Measurements from ENCODE around the gene CD22.

Gene CD22

GRCh38 chr19:35330475-35330874 lies 1.5 kb downstream of the CD22 start:
- Histone ChIP-seq H3K4me3 (ENCODE audit: control insufficient read depth in 1 of 7, extremely low read depth in 1 of 7, insufficient read depth in 4 of 7, low read depth in 2 of 7, low read length in 6 of 7) (no peak overlapping the region), H3K4me1 (ENCODE audit: control extremely low read depth in 1 of 4, control insufficient read depth in 4 of 4, insufficient read depth in 4 of 4, low read length in 3 of 4) (peaks cover 0 to 27% (median 26%) of the 10 kb centered on the region in 4 experiments), H3K9me3 (ENCODE audit: control extremely low read depth in 1 of 5, control insufficient read depth in 4 of 5, insufficient read depth in 2 of 5, low read depth in 1 of 5, low read length in 4 of 5) (no peaks in the 10 kb centered on the region), H3K27ac (ENCODE audit: insufficient read depth in 1 of 2, low read depth in 1 of 2, low read length in 2 of 2, poor library complexity in 1 of 2, severe bottlenecking in 2 of 2) (no peak overlapping the region), H3K27me3 (replicated peaks in 2 of 5; ENCODE audit: control insufficient read depth in 4 of 5, insufficient read depth in 5 of 5, low read length in 4 of 5) (no peaks in the 10 kb centered on the region), H3K36me3 (ENCODE audit: control insufficient read depth in 4 of 4, insufficient read depth in 4 of 4, low read length in 3 of 4) (no peaks in the 10 kb centered on the region)
- DNase-seq: peak in 2 of 3 donors; percentile 39 to 55
- CTCF ChIA-PET: interaction anchor here (0.7 to 1.0 kb wide), 2 partner anchors 14 to 17 kb away, joined by 3 read pairs; partner anchors contain the start of gene FFAR1
- POLR2A ChIA-PET: no interaction called here
- WGBS (ENCODE audit: insufficient coverage): 66% methylated on average over 4 of the region's 7 CpGs

DNA sequence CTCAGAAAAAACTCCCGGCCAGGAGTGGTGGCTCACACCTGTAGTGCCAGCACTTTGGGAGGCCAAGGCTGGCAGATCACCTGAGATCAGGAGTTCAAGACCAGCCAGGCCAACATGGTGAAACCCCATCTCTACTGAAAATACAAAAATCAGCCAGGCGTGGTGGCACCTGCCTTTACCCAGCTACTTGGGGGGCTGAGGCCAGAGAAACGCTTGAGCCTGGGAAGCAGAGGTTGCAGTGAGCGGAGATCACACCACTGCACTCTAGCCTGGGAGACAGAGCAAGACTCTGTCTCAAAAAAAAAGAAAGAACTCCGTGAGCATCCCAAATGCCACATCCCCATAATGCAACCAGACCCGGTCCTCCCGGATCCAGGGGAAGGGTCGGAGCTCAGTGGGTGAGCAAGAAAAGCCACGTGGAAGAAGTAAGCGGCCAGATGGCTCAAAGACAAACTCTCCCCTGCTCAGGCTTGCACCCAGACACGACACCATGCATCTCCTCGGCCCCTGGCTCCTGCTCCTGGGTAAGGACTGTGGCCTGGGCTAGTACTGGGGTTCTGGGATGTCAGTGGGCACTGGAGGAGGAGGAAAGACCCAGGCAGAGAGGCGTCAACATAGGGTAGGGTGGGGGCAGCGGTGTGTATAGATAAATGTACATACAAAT lies 2.7 kb downstream of the CD22 start:
- Histone ChIP-seq H3K4me1 (ENCODE audit: control extremely low read depth in 1 of 4, control insufficient read depth in 4 of 4, insufficient read depth in 4 of 4, low read length in 3 of 4) (peaks cover 0 to 27% (median 26%) of the 10 kb centered on the region in 4 experiments), H3K27ac (ENCODE audit: insufficient read depth in 1 of 2, low read depth in 1 of 2, low read length in 2 of 2, poor library complexity in 1 of 2, severe bottlenecking in 2 of 2) (no peak overlapping the region), H3K36me3 (ENCODE audit: control insufficient read depth in 4 of 4, insufficient read depth in 4 of 4, low read length in 3 of 4) (peaks cover 0 to 2% (median 0%) of the 10 kb centered on the region in 4 experiments), H3K9me3 (ENCODE audit: control extremely low read depth in 1 of 5, control insufficient read depth in 4 of 5, insufficient read depth in 2 of 5, low read depth in 1 of 5, low read length in 4 of 5) (no peaks in the 10 kb centered on the region), H3K27me3 (replicated peaks in 2 of 5; ENCODE audit: control insufficient read depth in 4 of 5, insufficient read depth in 5 of 5, low read length in 4 of 5) (no peaks in the 10 kb centered on the region), H3K4me3 (ENCODE audit: control insufficient read depth in 1 of 7, extremely low read depth in 1 of 7, insufficient read depth in 4 of 7, low read depth in 2 of 7, low read length in 6 of 7) (no peak overlapping the region)
- CTCF ChIA-PET: interaction anchor here (0.6 to 3.1 kb wide), 4 partner anchors 12 to 138 kb away, joined by 3 to 9 read pairs (median 4); no protein-coding TSS in a partner anchor
- POLR2A ChIA-PET: interaction anchor here (1.1 kb wide), 1 partner anchor 15 kb away, joined by 3 read pairs; the partner anchor contains the start of gene FFAR1
- WGBS (ENCODE audit: insufficient coverage): 98% methylated on average over 9 of the region's 14 CpGs
- DNase-seq: no peak

GRCh38 chr19:35332817-35333216 lies 3.8 kb downstream of the CD22 start:
- CTCF ChIA-PET: interaction anchor here (0.8 to 3.1 kb wide), 9 partner anchors 10 to 137 kb away, joined by 3 to 9 read pairs (median 3); partner anchors contain the start of gene FFAR1
- H3K27ac ChIP-seq (ENCODE audit: insufficient read depth in 1 of 2, low read depth in 1 of 2, low read length in 2 of 2, poor library complexity in 1 of 2, severe bottlenecking in 2 of 2): no peak overlapping the region
- H3K27me3 ChIP-seq (replicated peaks in 2 of 5; ENCODE audit: control insufficient read depth in 4 of 5, insufficient read depth in 5 of 5, low read length in 4 of 5): no peaks in the 10 kb centered on the region
- H3K9me3 ChIP-seq (ENCODE audit: control extremely low read depth in 1 of 5, control insufficient read depth in 4 of 5, insufficient read depth in 2 of 5, low read depth in 1 of 5, low read length in 4 of 5): no peaks in the 10 kb centered on the region
- no peak overlapping the region for H3K4me3 ChIP-seq (ENCODE audit: control insufficient read depth in 1 of 7, extremely low read depth in 1 of 7, insufficient read depth in 4 of 7, low read depth in 2 of 7, low read length in 6 of 7)
- peaks cover 0 to 2% (median 0%) of the 10 kb centered on the region in 4 experiments for H3K36me3 ChIP-seq (ENCODE audit: control insufficient read depth in 4 of 4, insufficient read depth in 4 of 4, low read length in 3 of 4)
- peaks cover 0 to 31% (median 27%) of the 10 kb centered on the region in 4 experiments for H3K4me1 ChIP-seq (ENCODE audit: control extremely low read depth in 1 of 4, control insufficient read depth in 4 of 4, insufficient read depth in 4 of 4, low read length in 3 of 4)
- WGBS (ENCODE audit: insufficient coverage): 23% methylated on average over 12 of the region's 12 CpGs
- POLR2A ChIA-PET: interaction anchor here (0.7 to 1.1 kb wide), 2 partner anchors 14 to 69 kb away, joined by 3 read pairs; partner anchors contain the start of gene FFAR1
- DNase-seq: peak in 1 of 3 donors; percentile 36

DNA sequence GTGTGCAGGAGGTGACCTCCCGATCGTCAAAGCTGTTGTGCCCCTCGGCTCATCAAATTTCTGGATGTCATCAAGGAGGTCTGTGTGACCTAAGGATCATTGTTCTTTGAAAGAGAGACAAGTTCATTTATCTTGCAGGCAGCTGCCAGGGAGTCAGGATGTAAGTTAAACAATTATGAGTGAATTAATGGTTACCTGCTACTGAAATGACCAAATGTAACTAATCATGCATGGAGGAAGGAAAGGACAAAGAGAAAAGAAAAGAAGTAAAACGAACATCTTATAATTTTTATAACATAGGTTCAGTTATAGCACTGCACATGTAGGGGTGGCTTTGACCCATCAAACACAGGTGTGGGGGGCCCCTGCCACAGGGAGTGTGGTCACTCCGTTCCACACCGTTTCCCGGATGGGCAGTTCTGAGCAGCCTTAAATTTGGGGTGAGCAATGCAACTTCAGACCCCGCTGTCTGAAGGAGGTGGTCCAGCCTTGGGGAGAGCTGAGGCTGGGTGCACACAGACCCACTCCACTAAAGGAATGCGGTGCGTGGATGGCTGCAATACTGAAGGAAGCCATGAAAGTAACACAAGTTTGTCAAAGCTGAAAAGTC lies 5.3 kb downstream of the CD22 start:
- Histone ChIP-seq H3K27ac (ENCODE audit: insufficient read depth in 1 of 2, low read depth in 1 of 2, low read length in 2 of 2, poor library complexity in 1 of 2, severe bottlenecking in 2 of 2) (no peak overlapping the region), H3K27me3 (replicated peaks in 2 of 5; ENCODE audit: control insufficient read depth in 4 of 5, insufficient read depth in 5 of 5, low read length in 4 of 5) (no peaks in the 10 kb centered on the region), H3K4me3 (ENCODE audit: control insufficient read depth in 1 of 7, extremely low read depth in 1 of 7, insufficient read depth in 4 of 7, low read depth in 2 of 7, low read length in 6 of 7) (no peak overlapping the region), H3K4me1 (ENCODE audit: control extremely low read depth in 1 of 4, control insufficient read depth in 4 of 4, insufficient read depth in 4 of 4, low read length in 3 of 4) (peaks cover 0 to 20% (median 17%) of the 10 kb centered on the region in 4 experiments), H3K36me3 (ENCODE audit: control insufficient read depth in 4 of 4, insufficient read depth in 4 of 4, low read length in 3 of 4) (peaks cover 0 to 2% (median 0%) of the 10 kb centered on the region in 4 experiments), H3K9me3 (ENCODE audit: control extremely low read depth in 1 of 5, control insufficient read depth in 4 of 5, insufficient read depth in 2 of 5, low read depth in 1 of 5, low read length in 4 of 5) (no peaks in the 10 kb centered on the region)
- no peak for DNase-seq
- 100% methylated on average over 8 of the region's 10 CpGs for WGBS (ENCODE audit: insufficient coverage)
- ChIA-PET POLR2A (interaction anchor here (0.7 kb wide), 1 partner anchor 12 kb away, joined by 3 read pairs; no protein-coding TSS in a partner anchor), CTCF (interaction anchor here (0.6 to 3.1 kb wide), 9 partner anchors 12 to 135 kb away, joined by 3 to 9 read pairs (median 3); partner anchors contain the start of genes FFAR1 and FFAR3)

DNA sequence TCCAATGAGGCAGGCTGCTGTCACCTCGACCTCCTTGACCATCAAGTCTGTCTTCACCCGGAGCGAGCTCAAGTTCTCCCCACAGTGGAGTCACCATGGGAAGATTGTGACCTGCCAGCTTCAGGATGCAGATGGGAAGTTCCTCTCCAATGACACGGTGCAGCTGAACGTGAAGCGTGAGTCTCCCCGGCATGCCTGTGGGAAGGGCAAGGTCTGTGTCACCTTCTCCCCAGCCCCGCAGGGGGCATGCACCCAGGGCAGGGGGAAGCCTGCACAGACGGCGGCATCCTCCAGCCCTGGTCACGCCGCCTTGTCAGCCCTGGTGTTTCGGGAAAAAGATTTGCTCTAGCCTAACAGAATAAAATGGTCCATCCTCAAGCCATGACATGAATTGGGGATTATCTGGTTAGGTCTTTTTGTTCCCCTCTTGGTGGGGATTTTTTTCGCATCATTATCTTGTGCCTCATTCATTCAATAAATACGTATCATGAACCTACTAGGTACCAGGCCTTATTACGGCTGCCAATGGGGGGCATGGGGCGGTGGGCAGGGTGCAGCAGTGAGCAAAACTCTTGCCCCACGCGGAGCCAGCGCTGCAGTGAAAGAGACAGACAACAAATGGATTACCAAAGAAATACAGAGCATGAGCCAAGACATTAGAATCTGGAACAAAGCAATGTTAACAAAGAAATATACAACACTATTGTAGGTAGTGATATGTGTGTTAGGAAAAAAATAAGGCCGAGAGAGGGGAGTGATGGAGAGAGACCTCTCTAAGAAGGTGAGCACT lies 7.4 kb downstream of the CD22 start:
- 93% methylated on average over 18 of the region's 21 CpGs for WGBS (ENCODE audit: insufficient coverage)
- Histone ChIP-seq H3K27me3 (replicated peaks in 2 of 5; ENCODE audit: control insufficient read depth in 4 of 5, insufficient read depth in 5 of 5, low read length in 4 of 5) (no peaks in the 10 kb centered on the region), H3K9me3 (ENCODE audit: control extremely low read depth in 1 of 5, control insufficient read depth in 4 of 5, insufficient read depth in 2 of 5, low read depth in 1 of 5, low read length in 4 of 5) (no peaks in the 10 kb centered on the region), H3K4me3 (ENCODE audit: control insufficient read depth in 1 of 7, extremely low read depth in 1 of 7, insufficient read depth in 4 of 7, low read depth in 2 of 7, low read length in 6 of 7) (no peak overlapping the region), H3K36me3 (ENCODE audit: control insufficient read depth in 4 of 4, insufficient read depth in 4 of 4, low read length in 3 of 4) (peaks cover 0 to 2% (median 0%) of the 10 kb centered on the region in 4 experiments), H3K4me1 (ENCODE audit: control extremely low read depth in 1 of 4, control insufficient read depth in 4 of 4, insufficient read depth in 4 of 4, low read length in 3 of 4) (peaks cover 0 to 13% (median 11%) of the 10 kb centered on the region in 4 experiments), H3K27ac (ENCODE audit: insufficient read depth in 1 of 2, low read depth in 1 of 2, low read length in 2 of 2, poor library complexity in 1 of 2, severe bottlenecking in 2 of 2) (no peak overlapping the region)
- ChIA-PET CTCF (interaction anchor here (1.8 kb wide), 1 partner anchor 8 kb away, joined by 7 read pairs; the partner anchor contains the start of gene CD22), POLR2A (no interaction called here)
- no peak for DNase-seq

DNA sequence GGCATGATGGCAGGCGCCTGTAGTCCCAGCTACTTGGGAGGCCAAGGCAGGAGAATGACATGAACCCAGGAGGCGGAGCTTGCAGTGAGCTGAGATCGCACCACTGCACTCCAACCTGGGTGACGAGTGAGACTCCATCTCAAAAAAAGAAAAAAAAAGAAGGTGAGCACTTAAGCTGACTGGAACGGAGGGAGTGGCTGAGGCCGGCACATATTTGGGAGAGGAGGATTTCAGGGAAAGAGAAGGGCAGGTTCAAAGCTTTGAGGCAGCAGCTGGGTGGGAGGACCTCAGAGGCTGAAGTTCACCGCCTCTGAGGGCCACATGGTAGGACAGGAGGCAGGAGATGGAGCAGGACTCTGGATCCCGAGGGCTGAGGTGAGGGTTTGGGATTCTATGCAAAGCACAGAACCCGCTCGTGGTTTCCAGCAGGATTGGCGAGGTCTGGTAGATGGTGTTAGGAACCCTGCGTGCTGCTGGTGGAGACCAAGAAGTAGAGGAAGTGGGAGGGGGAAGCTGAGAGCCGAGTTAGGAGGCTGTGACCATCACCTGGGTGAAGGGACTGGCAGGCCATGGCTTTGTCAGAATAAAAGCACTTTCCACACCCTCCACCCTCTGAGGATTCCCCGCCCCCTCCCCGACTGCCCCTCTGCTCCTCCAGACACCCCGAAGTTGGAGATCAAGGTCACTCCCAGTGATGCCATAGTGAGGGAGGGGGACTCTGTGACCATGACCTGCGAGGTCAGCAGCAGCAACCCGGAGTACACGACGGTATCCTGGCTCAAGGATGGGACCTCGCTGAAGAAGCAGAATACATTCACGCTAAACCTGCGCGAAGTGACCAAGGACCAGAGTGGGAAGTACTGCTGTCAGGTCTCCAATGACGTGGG lies 8.4 kb downstream of the CD22 start:
- ChIA-PET POLR2A (interaction anchor here (0.7 kb wide), 1 partner anchor 8 kb away, joined by 3 read pairs; no protein-coding TSS in a partner anchor), CTCF (interaction anchor here (0.7 to 1.8 kb wide), 2 partner anchors 9 to 173 kb away, joined by 3 to 7 read pairs; partner anchors contain the start of gene CD22)
- Histone ChIP-seq H3K4me1 (ENCODE audit: control extremely low read depth in 1 of 4, control insufficient read depth in 4 of 4, insufficient read depth in 4 of 4, low read length in 3 of 4) (peaks cover 0 to 13% (median 11%) of the 10 kb centered on the region in 4 experiments), H3K4me3 (ENCODE audit: control insufficient read depth in 1 of 7, extremely low read depth in 1 of 7, insufficient read depth in 4 of 7, low read depth in 2 of 7, low read length in 6 of 7) (no peak overlapping the region), H3K9me3 (ENCODE audit: control extremely low read depth in 1 of 5, control insufficient read depth in 4 of 5, insufficient read depth in 2 of 5, low read depth in 1 of 5, low read length in 4 of 5) (no peaks in the 10 kb centered on the region), H3K36me3 (ENCODE audit: control insufficient read depth in 4 of 4, insufficient read depth in 4 of 4, low read length in 3 of 4) (peaks cover 0 to 2% (median 0%) of the 10 kb centered on the region in 4 experiments), H3K27me3 (replicated peaks in 2 of 5; ENCODE audit: control insufficient read depth in 4 of 5, insufficient read depth in 5 of 5, low read length in 4 of 5) (no peaks in the 10 kb centered on the region), H3K27ac (ENCODE audit: insufficient read depth in 1 of 2, low read depth in 1 of 2, low read length in 2 of 2, poor library complexity in 1 of 2, severe bottlenecking in 2 of 2) (no peak overlapping the region)
- WGBS (ENCODE audit: insufficient coverage): 95% methylated on average over 17 of the region's 25 CpGs
- no peak for DNase-seq

All from common myeloid progenitor, CD34-positive (primary cell).